Measurements from ENCODE around the gene EHD4. TPM values are rescaled to one million over a fixed set of nuclear protein-coding genes. Genes with fewer than 3 reads are reported as not detected.

The EHD4 gene
- total RNA-seq, 1 donor from 2014 or later: 17.2 TPM

- no peak for DNase-seq (ENCODE audit: low spot score, unreplicated experiment)
- no peaks in the 10 kb centered on the region for H3K36me3 Mint-ChIP-seq (ENCODE audit: insufficient read depth)
- peaks cover 8% of the 10 kb centered on the region for H3K27me3 Mint-ChIP-seq
- no peak overlapping the region for H3K27ac Mint-ChIP-seq
- H3K9me3 Mint-ChIP-seq (ENCODE audit: low read depth): no peaks in the 10 kb centered on the region
- peaks cover 5% of the 10 kb centered on the region for H3K4me1 Mint-ChIP-seq (ENCODE audit: low read depth)
- TF ChIP-seq CTCF (IDR thresholded peaks at IDR 0.05; ENCODE audit: unreplicated experiment): no peak
- H3K4me3 Mint-ChIP-seq (ENCODE audit: low read depth): no peak overlapping the region
Observed at GRCh38 chr15:41872166-41872747, 100.1 kb downstream of the EHD4 start.

- no peaks in the 10 kb centered on the region for H3K36me3 Mint-ChIP-seq (ENCODE audit: insufficient read depth)
- no peak for TF ChIP-seq CTCF (IDR thresholded peaks at IDR 0.05; ENCODE audit: unreplicated experiment)
- no peak overlapping the region for H3K4me3 Mint-ChIP-seq (ENCODE audit: low read depth)
- no peaks in the 10 kb centered on the region for H3K9me3 Mint-ChIP-seq (ENCODE audit: low read depth)
- H3K27me3 Mint-ChIP-seq: peaks cover 8% of the 10 kb centered on the region
- DNase-seq (ENCODE audit: low spot score, unreplicated experiment): no peak
- no peak overlapping the region for H3K27ac Mint-ChIP-seq
- H3K4me1 Mint-ChIP-seq (ENCODE audit: low read depth): peaks cover 8% of the 10 kb centered on the region
Observed at GRCh38 chr15:41871175-41871905, 101.0 kb downstream of the EHD4 start.

DNA sequence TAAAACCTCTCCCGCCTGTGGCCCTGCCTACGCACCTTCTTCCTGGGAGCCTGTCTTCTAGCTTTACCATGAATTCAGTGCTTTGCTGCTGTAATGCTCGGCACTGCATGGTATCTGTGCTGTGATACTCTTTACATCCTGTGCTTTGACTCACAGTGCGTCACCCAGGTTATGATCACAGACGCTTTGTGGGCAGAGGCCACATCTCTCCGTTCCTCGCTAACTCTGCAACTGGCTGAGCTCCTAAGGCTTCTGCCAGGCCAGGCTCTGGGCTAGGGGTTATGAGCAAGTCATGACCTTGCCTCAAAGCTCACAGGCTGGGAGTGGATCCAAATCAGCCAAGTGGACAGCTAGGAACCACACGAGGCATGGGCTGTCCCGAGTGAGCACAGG lies 101.7 kb downstream of the EHD4 start:
- Mint-ChIP-seq H3K4me1 (ENCODE audit: low read depth) (peaks cover 8% of the 10 kb centered on the region), H3K4me3 (ENCODE audit: low read depth) (no peak overlapping the region), H3K36me3 (ENCODE audit: insufficient read depth) (no peaks in the 10 kb centered on the region), H3K27me3 (peaks cover 8% of the 10 kb centered on the region), H3K27ac (no peak overlapping the region), H3K9me3 (ENCODE audit: low read depth) (no peaks in the 10 kb centered on the region)
- TF ChIP-seq CTCF (IDR thresholded peaks at IDR 0.05; ENCODE audit: unreplicated experiment): no peak
- DNase-seq (ENCODE audit: low spot score, unreplicated experiment): no peak

GRCh38 chr15:41869770-41870688 lies 102.3 kb downstream of the EHD4 start:
- Mint-ChIP-seq H3K27ac (no peak overlapping the region), H3K4me3 (ENCODE audit: low read depth) (no peak overlapping the region), H3K27me3 (peaks cover 4% of the 10 kb centered on the region), H3K9me3 (ENCODE audit: low read depth) (no peaks in the 10 kb centered on the region), H3K36me3 (ENCODE audit: insufficient read depth) (no peaks in the 10 kb centered on the region), H3K4me1 (ENCODE audit: low read depth) (peaks cover 12% of the 10 kb centered on the region)
- no peak for TF ChIP-seq CTCF (IDR thresholded peaks at IDR 0.05; ENCODE audit: unreplicated experiment)
- DNase-seq (ENCODE audit: low spot score, unreplicated experiment): no peak

DNA sequence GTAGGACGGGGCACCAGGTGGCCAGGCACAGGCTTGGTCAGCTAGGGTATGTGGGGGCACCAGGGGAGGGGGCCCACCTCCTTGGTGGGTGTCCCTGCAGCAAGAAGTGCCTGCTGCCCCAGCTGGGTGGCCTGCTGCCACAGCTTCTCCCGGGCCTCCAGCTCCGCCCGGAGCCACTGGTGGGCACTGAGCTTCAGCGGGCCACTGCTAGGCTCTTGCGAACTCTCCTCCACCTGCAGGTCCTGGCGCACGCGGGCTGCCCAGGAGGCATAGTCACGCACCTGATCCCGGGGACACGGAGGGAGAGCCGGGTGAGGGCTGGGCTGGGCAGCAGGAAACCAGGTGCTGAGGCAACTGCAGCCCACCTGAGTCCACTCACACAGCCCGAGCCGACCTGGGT lies 104.0 kb downstream of the EHD4 start:
- H3K36me3 Mint-ChIP-seq (ENCODE audit: insufficient read depth): no peaks in the 10 kb centered on the region
- H3K4me3 Mint-ChIP-seq (ENCODE audit: low read depth): no peak overlapping the region
- H3K27ac Mint-ChIP-seq: no peak overlapping the region
- no peak for TF ChIP-seq CTCF (IDR thresholded peaks at IDR 0.05; ENCODE audit: unreplicated experiment)
- H3K9me3 Mint-ChIP-seq (ENCODE audit: low read depth): no peaks in the 10 kb centered on the region
- H3K4me1 Mint-ChIP-seq (ENCODE audit: low read depth): peaks cover 12% of the 10 kb centered on the region
- DNase-seq (ENCODE audit: low spot score, unreplicated experiment): no peak
- peaks cover 4% of the 10 kb centered on the region for H3K27me3 Mint-ChIP-seq

Measured in progenitor cell of endocrine pancreas (in vitro differentiated cells).